GM13977 (cell line): Measurements from ENCODE around the gene ZSWIM6.

ENCODE experiments used
- DNase-seq: peaks from one replicate; pipeline ENCODE4 v3.0.0; 2012; ENCODE audit warnings: low spot score
- in situ Hi-C: fragments of 300-500 bp; cut with MboI; formaldehyde crosslinking; loops from one replicate; pipeline ENCODE4 v1.12.0; 2022; ENCODE audit warnings: low sequenced_read_pairs, low pct_unique_long_range_greater_than_20kb, mixed read lengths, inconsistent platforms; ENCODE audit not compliant: unreplicated experiment
- TF ChIP-seq, protein P1 (sequence below): IDR thresholded peaks from 2 replicates; pipeline ENCODE4 v1.5.1; 2012; ENCODE audit warnings: mild to moderate bottlenecking, control low read depth; ENCODE audit not compliant: insufficient read depth; ENCODE audit errors: extremely low read depth, missing control alignments

The ZSWIM6 gene

GRCh38 chr5:61370506-61370905, 38.4 kb downstream of the ZSWIM6 start:
- in situ Hi-C loops: no loop called here

GRCh38 chr5:61371474-61371873, 39.4 kb downstream of the ZSWIM6 start:
- DNase-seq: no peak
- TF ChIP-seq, protein P1, sequence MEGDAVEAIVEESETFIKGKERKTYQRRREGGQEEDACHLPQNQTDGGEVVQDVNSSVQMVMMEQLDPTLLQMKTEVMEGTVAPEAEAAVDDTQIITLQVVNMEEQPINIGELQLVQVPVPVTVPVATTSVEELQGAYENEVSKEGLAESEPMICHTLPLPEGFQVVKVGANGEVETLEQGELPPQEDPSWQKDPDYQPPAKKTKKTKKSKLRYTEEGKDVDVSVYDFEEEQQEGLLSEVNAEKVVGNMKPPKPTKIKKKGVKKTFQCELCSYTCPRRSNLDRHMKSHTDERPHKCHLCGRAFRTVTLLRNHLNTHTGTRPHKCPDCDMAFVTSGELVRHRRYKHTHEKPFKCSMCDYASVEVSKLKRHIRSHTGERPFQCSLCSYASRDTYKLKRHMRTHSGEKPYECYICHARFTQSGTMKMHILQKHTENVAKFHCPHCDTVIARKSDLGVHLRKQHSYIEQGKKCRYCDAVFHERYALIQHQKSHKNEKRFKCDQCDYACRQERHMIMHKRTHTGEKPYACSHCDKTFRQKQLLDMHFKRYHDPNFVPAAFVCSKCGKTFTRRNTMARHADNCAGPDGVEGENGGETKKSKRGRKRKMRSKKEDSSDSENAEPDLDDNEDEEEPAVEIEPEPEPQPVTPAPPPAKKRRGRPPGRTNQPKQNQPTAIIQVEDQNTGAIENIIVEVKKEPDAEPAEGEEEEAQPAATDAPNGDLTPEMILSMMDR: no peak
- in situ Hi-C loops: no loop called here

More at GRCh38 chr5:61370506-61370905, 38.4 kb downstream of the ZSWIM6 start:
- DNase-seq: no peak
- TF ChIP-seq, protein P1: no peak

DNA sequence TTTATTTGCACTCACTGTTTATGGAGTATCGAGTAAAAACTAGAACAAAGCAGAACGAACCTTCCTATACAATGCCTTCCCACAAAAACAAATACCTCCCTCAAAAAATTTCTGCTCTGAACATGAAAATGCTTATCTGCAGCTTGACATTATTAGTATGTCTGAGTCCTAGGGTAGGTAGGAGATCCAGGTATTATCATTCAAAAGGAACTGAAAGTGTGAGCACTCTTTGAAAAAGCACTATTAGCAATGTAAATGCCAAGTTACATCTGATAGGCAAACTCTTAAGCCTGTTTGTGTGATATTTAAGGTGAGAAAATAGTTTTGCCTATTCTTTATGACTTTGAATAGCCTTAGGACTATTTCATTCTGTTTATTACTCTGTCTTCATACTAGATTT, 47.6 kb downstream of the ZSWIM6 start:
- in situ Hi-C loops: no loop called here
- TF ChIP-seq, protein P1: no peak
- no peak for DNase-seq

GRCh38 chr5:61381968-61382367, 49.9 kb downstream of the ZSWIM6 start:
- TF ChIP-seq, protein P1: no peak
- no peak for DNase-seq
- in situ Hi-C loops: no loop called here

DNA sequence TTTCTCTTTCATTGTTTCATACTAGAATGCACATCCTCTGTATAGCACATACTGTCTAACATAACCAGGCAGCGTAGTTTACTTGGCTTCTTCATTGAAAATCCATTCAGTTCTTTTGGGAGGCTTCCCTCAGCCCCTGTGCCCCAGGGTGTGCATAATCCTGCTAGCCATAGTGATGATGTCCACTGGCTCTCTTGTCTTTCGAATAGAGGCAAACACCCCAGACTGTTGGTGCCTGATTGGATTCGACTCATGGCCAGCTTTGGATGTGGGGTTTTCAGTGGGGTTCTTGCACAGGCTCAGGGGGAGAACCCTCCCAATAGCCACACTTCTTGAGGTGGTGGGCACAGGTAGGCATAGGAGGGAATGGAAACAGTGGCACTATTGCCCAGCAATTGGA, 53.6 kb downstream of the ZSWIM6 start:
- in situ Hi-C loops: no loop called here
- TF ChIP-seq, protein P1: no peak
- DNase-seq: no peak

DNA sequence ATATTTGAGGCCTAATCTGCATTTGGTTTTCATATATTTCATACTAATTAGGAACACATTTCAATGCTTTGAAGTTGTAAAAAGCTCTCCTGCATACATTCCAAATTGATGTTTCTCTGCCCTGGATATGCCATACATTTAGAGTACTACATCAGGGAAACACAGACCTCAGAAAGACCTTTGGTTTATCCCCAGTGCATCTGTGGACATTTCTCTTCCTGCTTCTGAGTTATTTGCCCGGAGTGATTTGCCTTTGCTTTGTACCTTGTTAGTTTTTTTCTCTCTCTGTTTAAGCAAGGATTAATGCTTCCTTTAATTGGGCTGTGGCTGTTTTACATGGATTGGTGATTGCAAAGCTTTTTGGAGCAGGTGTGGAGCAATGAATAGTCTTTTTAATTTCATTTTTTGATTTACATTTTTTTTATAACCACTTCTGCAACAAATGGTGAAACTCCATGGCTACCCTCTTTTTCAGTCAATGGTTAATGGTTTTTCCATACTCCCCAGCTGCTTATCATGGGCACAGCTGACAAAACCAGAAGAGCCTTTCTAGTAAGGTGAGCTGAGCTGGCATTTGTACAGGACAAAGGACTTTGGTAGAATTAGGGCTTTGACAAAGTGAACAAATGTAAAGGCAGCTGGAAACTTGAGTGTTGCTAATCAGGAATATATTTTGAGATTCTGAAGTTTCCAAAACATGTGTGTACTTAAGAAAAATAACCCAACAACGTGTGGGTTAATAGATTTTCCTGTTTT, 54.2 kb downstream of the ZSWIM6 start:
- no peak for DNase-seq
- TF ChIP-seq, protein P1: no peak
- in situ Hi-C loops: no loop called here
